ENCODE data around the gene PTPN4. TPM values are rescaled to one million over a fixed set of nuclear protein-coding genes. Genes with fewer than 3 reads are reported as not detected.

The PTPN4 gene
- total and polyA plus RNA-seq, 12 donors, result 5.2 to 56.5 (median 40.6) TPM

GRCh38 chr2:119774026-119774425 lies 14.3 kb downstream of the PTPN4 start:
- Histone ChIP-seq H3K27ac (no peak overlapping the region), H3K9me3 (replicated peaks in 1 of 3) (no peaks in the 10 kb centered on the region), H3K4me1 (replicated peaks in 1 of 2) (peaks cover 12 to 21% of the 10 kb centered on the region in 2 donors), H3K27me3 (no peaks in the 10 kb centered on the region), H3K4me3 (no peak overlapping the region), H3K36me3 (replicated peaks in 1 of 2) (no peaks in the 10 kb centered on the region)
- no peak for DNase-seq
- TF ChIP-seq POLR2A (IDR thresholded peaks at IDR 0.05) (no peak), CTCF (IDR thresholded peaks at IDR 0.05) (no peak)
- intact Hi-C loops (cut with DNase I), result no loop called here

- no peak for DNase-seq
- 93 to 99% (median 96%) methylated on average over 6 of the region's 6 CpGs for WGBS, 4 donors
- Histone ChIP-seq H3K9me3 (replicated peaks in 1 of 3) (no peaks in the 10 kb centered on the region), H3K4me1 (replicated peaks in 1 of 2) (peaks cover 12 to 21% of the 10 kb centered on the region in 2 donors), H3K27me3 (no peaks in the 10 kb centered on the region), H3K27ac (no peak overlapping the region), H3K4me3 (no peak overlapping the region), H3K36me3 (replicated peaks in 1 of 2) (no peaks in the 10 kb centered on the region)
- no peak for TF ChIP-seq POLR2A (IDR thresholded peaks at IDR 0.05)
- TF ChIP-seq CTCF (IDR thresholded peaks at IDR 0.05), result no peak
- intact Hi-C loops (cut with DNase I), result no loop called here
These were observed 15.4 kb downstream of the PTPN4 start for GRCh38 chr2:119775102-119775501.

- Histone ChIP-seq H3K27ac (no peak overlapping the region), H3K4me1 (replicated peaks in 1 of 2) (no peaks in the 10 kb centered on the region), H3K9me3 (replicated peaks in 1 of 3) (no peaks in the 10 kb centered on the region), H3K36me3 (replicated peaks in 1 of 2) (no peaks in the 10 kb centered on the region), H3K27me3 (no peaks in the 10 kb centered on the region), H3K4me3 (no peak overlapping the region)
- intact Hi-C loops (cut with DNase I), result no loop called here
- 90 to 96% (median 92%) methylated on average over 9 of the region's 9 CpGs for WGBS, 4 donors
- no peak for DNase-seq
- TF ChIP-seq CTCF (IDR thresholded peaks at IDR 0.05) (no peak), POLR2A (IDR thresholded peaks at IDR 0.05) (no peak)
These were observed 22.7 kb downstream of the PTPN4 start for GRCh38 chr2:119782308-119783027.

GRCh38 chr2:119784876-119785275 lies 25.2 kb downstream of the PTPN4 start:
- TF ChIP-seq POLR2A (IDR thresholded peaks at IDR 0.05) (no peak), CTCF (IDR thresholded peaks at IDR 0.05) (no peak)
- intact Hi-C loops (cut with DNase I), result no loop called here
- Histone ChIP-seq H3K27ac (no peak overlapping the region), H3K9me3 (replicated peaks in 1 of 3) (peaks cover 0 to 11% (median 0%) of the 10 kb centered on the region in 3 donors), H3K36me3 (replicated peaks in 1 of 2) (no peaks in the 10 kb centered on the region), H3K4me3 (no peak overlapping the region), H3K4me1 (replicated peaks in 1 of 2) (no peaks in the 10 kb centered on the region), H3K27me3 (no peaks in the 10 kb centered on the region)
- 86 to 98% (median 98%) methylated on average over 5 of the region's 5 CpGs for WGBS, 4 donors
- no peak for DNase-seq

All from adrenal gland (tissue), 12 donors.